ENCODE data around the gene GATD1.

GATD1 gene

DNA sequence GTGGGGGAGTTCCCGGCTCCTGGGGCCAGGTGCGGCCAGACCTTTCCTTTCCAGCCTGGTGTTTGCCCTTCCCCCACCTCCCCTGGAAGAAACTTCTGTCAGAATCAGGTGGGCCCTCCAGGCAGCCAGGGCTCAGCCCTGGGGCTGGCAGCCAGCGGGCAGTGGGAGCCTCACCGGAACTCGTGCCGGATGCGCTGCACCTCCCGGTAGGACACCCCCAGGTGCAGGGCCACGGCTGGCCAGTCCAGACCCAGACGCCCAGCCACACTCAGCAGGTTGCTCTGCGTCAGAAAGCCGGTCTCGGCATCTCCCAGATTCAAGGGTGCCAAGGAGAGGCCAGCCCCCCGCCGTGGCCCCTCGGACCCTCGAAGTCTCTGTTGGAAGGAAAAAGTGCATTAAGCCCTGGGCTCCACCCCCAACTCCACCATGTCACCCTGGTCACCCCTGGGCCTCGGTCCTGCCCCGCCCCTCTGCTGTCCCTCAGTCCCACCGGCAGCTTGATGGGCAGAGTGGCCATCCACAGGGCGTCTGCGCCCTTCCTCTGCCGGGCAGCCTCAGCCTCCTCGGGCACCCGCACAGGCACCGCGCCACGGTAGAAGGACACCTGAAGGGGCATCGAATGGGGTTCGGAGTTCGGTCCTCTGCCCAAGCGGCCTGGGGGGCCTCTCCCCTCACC is 22.5 kb upstream of the GATD1 start:
- in situ Hi-C loops (cut with MboI; ENCODE audit: low pct_unique_long_range_greater_than_20kb, low sequenced_read_pairs, unreplicated experiment): no loop called here
- TF ChIP-seq, protein P1, sequence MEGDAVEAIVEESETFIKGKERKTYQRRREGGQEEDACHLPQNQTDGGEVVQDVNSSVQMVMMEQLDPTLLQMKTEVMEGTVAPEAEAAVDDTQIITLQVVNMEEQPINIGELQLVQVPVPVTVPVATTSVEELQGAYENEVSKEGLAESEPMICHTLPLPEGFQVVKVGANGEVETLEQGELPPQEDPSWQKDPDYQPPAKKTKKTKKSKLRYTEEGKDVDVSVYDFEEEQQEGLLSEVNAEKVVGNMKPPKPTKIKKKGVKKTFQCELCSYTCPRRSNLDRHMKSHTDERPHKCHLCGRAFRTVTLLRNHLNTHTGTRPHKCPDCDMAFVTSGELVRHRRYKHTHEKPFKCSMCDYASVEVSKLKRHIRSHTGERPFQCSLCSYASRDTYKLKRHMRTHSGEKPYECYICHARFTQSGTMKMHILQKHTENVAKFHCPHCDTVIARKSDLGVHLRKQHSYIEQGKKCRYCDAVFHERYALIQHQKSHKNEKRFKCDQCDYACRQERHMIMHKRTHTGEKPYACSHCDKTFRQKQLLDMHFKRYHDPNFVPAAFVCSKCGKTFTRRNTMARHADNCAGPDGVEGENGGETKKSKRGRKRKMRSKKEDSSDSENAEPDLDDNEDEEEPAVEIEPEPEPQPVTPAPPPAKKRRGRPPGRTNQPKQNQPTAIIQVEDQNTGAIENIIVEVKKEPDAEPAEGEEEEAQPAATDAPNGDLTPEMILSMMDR (IDR thresholded peaks at IDR 0.05; ENCODE audit: extremely low read depth, insufficient read depth, missing control alignments): no peak
- DNase-seq (ENCODE audit: low spot score): no peak

DNA sequence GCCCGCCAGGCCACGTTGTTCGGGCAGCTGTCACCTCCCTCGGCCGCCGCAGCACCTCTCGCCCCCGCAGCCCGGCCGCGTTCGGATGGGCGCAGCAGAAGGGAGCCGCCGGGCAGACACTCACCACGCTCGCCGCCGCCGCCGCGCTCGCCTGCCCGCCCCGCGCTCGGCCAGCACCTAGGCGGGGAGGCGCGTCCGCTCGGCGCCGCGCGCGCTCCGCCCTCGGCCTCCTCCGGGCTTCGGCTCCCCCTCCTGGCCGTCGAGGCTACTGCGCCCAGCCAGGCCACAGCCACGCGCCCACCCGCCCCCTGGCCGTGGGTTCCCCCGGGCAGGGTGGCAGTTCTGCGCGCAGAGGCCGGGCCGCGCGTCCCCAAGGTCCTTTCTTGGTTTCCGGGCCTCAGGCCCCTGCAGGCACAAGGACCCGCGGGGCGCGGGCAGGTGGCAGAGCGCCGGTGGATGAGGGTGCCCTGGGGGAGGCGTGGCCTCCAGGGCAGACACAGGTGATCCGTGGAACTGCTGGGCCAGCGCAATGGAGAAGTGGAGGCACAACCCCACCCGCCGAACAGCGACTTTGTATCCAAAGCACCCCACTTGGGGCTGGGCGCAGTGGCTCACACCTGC is 20.9 kb upstream of the GATD1 start, which contains the start of gene SLC25A22:
SLC25A22 (minus strand) TSS at position 189 of the 621 bp plus-strand sequence. CDS start 3,275 bp downstream, outside the sequence.
- TF ChIP-seq, protein P1 (IDR thresholded peaks at IDR 0.05; ENCODE audit: extremely low read depth, insufficient read depth, missing control alignments): peak; percentile 89
- in situ Hi-C loops (cut with MboI; ENCODE audit: low pct_unique_long_range_greater_than_20kb, low sequenced_read_pairs, unreplicated experiment): no loop called here
- DNase-seq (ENCODE audit: low spot score): peak; percentile 98

DNA sequence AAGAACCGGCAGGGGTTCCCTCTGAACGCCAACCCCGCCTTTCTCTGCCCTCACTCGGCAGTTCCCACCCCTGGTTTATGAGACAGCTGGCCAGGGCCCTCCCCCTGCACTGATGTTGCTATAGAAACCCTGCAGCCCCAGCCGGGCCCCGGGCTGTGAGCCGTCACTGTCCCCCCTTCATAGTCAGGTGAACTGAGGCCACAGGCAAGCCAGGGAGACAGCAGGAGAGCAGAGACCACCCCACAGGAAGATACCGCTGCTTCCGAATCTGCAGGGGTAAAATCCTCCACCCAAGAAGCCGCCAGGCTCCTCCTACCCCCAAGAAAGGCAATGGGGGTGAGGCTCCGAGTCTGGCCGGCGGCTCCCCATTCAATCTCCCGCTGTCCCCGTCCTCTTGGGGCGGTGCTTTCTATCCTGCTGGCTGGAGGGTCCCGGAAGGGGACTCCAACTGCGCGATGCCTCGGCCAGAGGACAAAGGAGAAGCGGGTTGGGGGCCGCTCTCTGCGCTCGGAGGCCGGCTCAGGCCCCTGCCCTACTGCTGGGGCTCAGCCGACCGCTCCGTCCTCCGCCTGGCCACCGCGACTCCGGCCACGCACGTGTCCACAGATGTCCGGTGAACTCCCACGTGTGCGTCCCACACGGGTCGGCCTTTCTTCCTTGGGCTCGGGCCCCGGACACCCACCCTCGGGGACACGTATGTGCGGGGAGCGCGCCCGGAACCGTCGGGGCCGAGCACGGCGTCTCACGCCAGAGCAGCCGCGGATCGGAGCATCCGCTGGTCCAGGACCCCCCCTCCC is 20.2 kb upstream of the GATD1 start:
- TF ChIP-seq, protein P1 (IDR thresholded peaks at IDR 0.05; ENCODE audit: extremely low read depth, insufficient read depth, missing control alignments): no peak
- DNase-seq (ENCODE audit: low spot score): peak; percentile 95
- in situ Hi-C loops (cut with MboI; ENCODE audit: low pct_unique_long_range_greater_than_20kb, low sequenced_read_pairs, unreplicated experiment): no loop called here

DNA sequence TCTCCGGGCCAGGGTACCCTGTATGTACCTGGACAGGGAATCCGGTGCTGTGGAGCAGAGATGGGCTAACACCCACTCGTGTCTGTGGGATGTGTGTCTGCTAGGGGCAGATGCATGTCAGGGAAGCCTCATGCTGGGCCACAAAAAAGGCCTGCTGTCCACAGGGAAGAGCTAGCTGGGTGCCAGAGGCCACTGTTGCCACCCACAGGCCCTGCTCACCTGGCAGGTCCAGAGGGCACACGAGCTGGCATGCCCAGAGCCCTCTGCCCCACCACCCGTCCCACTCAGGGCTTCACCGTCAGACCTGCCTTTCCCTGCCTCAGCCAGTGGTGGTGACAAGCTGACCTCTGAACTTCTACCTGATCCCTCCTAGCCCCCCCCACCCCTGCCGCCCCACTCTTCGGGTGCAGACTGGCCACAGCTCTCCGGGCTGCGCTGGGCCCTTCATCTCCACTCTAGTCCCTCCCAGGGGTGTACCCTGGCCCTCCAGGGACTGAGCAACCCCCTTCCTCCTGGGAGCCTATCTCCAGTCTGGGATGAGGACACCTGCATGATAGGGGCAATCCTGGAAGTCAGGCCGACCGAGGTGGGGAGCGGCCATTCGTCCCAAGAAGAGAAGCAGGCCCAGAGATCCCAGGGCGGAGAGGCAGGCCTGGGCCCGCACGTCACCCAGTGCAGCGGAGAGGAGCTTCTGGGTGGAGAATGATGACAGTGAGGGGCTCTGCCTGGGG is 19.4 kb upstream of the GATD1 start:
- in situ Hi-C loops (cut with MboI; ENCODE audit: low pct_unique_long_range_greater_than_20kb, low sequenced_read_pairs, unreplicated experiment): no loop called here
- DNase-seq (ENCODE audit: low spot score): no peak
- TF ChIP-seq, protein P1 (IDR thresholded peaks at IDR 0.05; ENCODE audit: extremely low read depth, insufficient read depth, missing control alignments): no peak

DNA sequence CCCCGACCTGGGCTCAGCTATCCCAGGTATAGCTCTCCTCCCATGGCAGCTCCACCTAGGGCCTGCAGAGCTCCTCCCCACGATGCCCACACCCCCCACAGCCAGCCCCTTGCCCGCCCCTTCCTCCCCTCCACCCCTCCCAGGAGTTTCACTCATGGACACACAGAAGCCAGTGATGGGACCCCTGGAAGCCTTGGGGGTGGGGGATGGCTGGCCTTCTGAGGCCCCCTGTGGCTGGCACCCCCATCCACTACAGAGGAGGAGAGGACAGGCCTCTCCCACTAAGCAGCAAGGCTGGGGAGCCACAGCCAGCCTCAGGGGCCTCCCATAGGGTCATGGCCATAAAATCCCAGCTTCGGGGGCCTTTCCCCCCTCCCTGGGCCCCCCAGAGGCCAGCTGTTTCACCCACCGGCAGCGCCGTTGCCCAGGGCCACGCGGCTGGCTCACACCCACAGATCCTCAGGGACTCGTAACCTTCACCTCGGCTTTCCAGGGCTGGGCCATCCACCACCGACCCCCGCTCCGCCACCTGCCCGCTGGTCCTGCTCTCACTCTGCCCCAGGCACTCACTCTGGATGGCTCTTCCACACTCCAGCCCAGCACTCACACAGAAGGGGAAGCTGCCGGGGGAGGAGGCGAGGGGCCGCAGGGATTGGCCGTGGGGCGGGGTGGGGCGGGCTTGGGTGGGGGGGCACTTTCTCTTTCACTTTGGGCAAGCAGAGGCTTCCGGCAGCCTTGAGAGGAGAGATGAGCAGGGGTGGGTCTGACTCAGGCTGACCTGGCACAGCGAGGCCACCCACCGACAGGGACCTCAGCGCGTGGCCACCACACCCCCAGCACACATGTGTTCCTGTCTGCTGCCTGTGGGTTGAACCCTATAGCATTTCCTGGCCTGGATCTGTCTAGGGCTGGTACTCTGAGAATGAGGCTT is 18.6 kb upstream of the GATD1 start:
- DNase-seq (ENCODE audit: low spot score): peak; percentile 95
- in situ Hi-C loops (cut with MboI; ENCODE audit: low pct_unique_long_range_greater_than_20kb, low sequenced_read_pairs, unreplicated experiment): no loop called here
- TF ChIP-seq, protein P1 (IDR thresholded peaks at IDR 0.05; ENCODE audit: extremely low read depth, insufficient read depth, missing control alignments): no peak
